NK-92 (cell line): ENCODE results near the gene OR52J3.

Experiments used
- DNase-seq: peaks from one replicate; lab custom pipeline; 2025; ENCODE audit not compliant: unreplicated experiment; lab: John Stamatoyannopoulos, UW

OR52J3 gene

GRCh38 chr11:5092821-5093585 lies 46.7 kb downstream of the OR52J3 start:
- no peak for DNase-seq

GRCh38 chr11:5096011-5096410 lies 49.7 kb downstream of the OR52J3 start:
- no peak for DNase-seq
